ENCODE data around the gene OTUD6A.
"Not testable (repeated sequence)": the region's sequence is repeated elsewhere in the genome, so short reads cannot be mapped to it uniquely, and the experiment has no call there.

Gene OTUD6A

GRCh38 chrX:70044541-70045245 is 17.6 kb upstream of the OTUD6A start:
- in situ Hi-C loops (cut with HindIII; ENCODE audit: low sequenced_read_pairs), result loop anchor here (5.0 kb wide), 1 partner anchor 43 kb away; no protein-coding TSS in a partner anchor

- in situ Hi-C loops (cut with HindIII; ENCODE audit: low sequenced_read_pairs), result no loop called here
These were observed 15.3 kb upstream of the OTUD6A start for GRCh38 chrX:70046978-70047377.

GRCh38 chrX:70049406-70049805 is 12.9 kb upstream of the OTUD6A start:
- in situ Hi-C loops (cut with HindIII; ENCODE audit: low sequenced_read_pairs), result no loop called here

GRCh38 chrX:70049925-70050324 is 12.3 kb upstream of the OTUD6A start, which contains the start of gene AWAT2:
Gene AWAT2, minus strand, starts transcription at chrX:70049938. Its CDS starts 6 bp downstream, at chrX:70049932.
- in situ Hi-C loops (cut with HindIII; ENCODE audit: low sequenced_read_pairs), result no loop called here

- in situ Hi-C loops (cut with HindIII; ENCODE audit: low sequenced_read_pairs), result no loop called here
These were observed 9.2 kb upstream of the OTUD6A start for GRCh38 chrX:70052895-70053615.

- in situ Hi-C loops (cut with HindIII; ENCODE audit: low sequenced_read_pairs), result no loop called here
These were observed 7.9 kb upstream of the OTUD6A start for GRCh38 chrX:70054391-70054790.

GRCh38 chrX:70062961-70063550 is 799 bp downstream of the OTUD6A start:
- in situ Hi-C loops (cut with HindIII; ENCODE audit: low sequenced_read_pairs), result no loop called here

GRCh38 chrX:70066646-70067045 is 4.4 kb downstream of the OTUD6A start:
- in situ Hi-C loops (cut with HindIII; ENCODE audit: low sequenced_read_pairs), result no loop called here

GRCh38 chrX:70079297-70079696 is 17.0 kb downstream of the OTUD6A start:
- in situ Hi-C loops (cut with HindIII; ENCODE audit: low sequenced_read_pairs), result no loop called here

GRCh38 chrX:70079870-70080269 is 17.6 kb downstream of the OTUD6A start:
- in situ Hi-C loops (cut with HindIII; ENCODE audit: low sequenced_read_pairs), result no loop called here

GRCh38 chrX:70082723-70083122 is 20.5 kb downstream of the OTUD6A start:
- in situ Hi-C loops (cut with HindIII; ENCODE audit: low sequenced_read_pairs), result no loop called here

GRCh38 chrX:70084592-70085240 is 22.5 kb downstream of the OTUD6A start:
- in situ Hi-C loops (cut with HindIII; ENCODE audit: low sequenced_read_pairs), result loop anchor here (5.0 kb wide), 1 partner anchor 42 kb away; no protein-coding TSS in a partner anchor

GRCh38 chrX:70087857-70088630 is 25.8 kb downstream of the OTUD6A start:
- in situ Hi-C loops (cut with HindIII; ENCODE audit: low sequenced_read_pairs), result loop anchor here (5.0 kb wide), 1 partner anchor 46 kb away; no protein-coding TSS in a partner anchor

GRCh38 chrX:70088751-70089150 is 26.5 kb downstream of the OTUD6A start:
- in situ Hi-C loops (cut with HindIII; ENCODE audit: low sequenced_read_pairs), result loop anchor here (5.0 kb wide), 1 partner anchor 46 kb away; no protein-coding TSS in a partner anchor

GRCh38 chrX:70089604-70090297 is 27.5 kb downstream of the OTUD6A start:
- in situ Hi-C loops (cut with HindIII; ENCODE audit: low sequenced_read_pairs), result loop anchor here (5.0 kb wide), 1 partner anchor 47 kb away; no protein-coding TSS in a partner anchor

- in situ Hi-C loops (cut with HindIII; ENCODE audit: low sequenced_read_pairs), result no loop called here
These were observed 30.0 kb downstream of the OTUD6A start for GRCh38 chrX:70092247-70092646.

- in situ Hi-C loops (cut with HindIII; ENCODE audit: low sequenced_read_pairs), result no loop called here
These were observed 33.8 kb downstream of the OTUD6A start for GRCh38 chrX:70096052-70096451.

- in situ Hi-C loops (cut with HindIII; ENCODE audit: low sequenced_read_pairs), result no loop called here
These were observed 43.0 kb downstream of the OTUD6A start for GRCh38 chrX:70105229-70105628.

GRCh38 chrX:70111436-70112026 is 49.3 kb downstream of the OTUD6A start:
- in situ Hi-C loops (cut with HindIII; ENCODE audit: low sequenced_read_pairs), result not testable (repeated sequence)

Data from endothelial cell of hepatic sinusoid (primary cell).